SJSA1 (cell line): ENCODE measurements around the gene NEURL1. TPM values are rescaled to one million over a fixed set of nuclear protein-coding genes. Genes with fewer than 3 reads are reported as not detected.

ENCODE experiments used
- DNase-seq, 2 experiments: peaks; one replicate each; pipeline ENCODE4 v3.0.0-alpha.2; 2015 to 2020; ENCODE audit warnings: low spot score in 2 of 2, low read depth in 1 of 2
- H3K27ac ChIP-seq: fragments of 250-450 bp; sonication (Bioruptor Pico); 2 replicates; pipeline ENCODE4 v1.5.1; 2020; ENCODE audit warnings: mild to moderate bottlenecking, moderate library complexity
- H3K27me3 ChIP-seq: fragments of 250-450 bp; sonication (Bioruptor Pico); replicated peaks from 2 replicates; pipeline ENCODE4 v1.5.1; 2020; ENCODE audit warnings: mild to moderate bottlenecking, moderate library complexity
- H3K36me3 ChIP-seq: fragments of 250-450 bp; sonication (Bioruptor Pico); 2 replicates; pipeline ENCODE4 v1.5.1; 2020; ENCODE audit warnings: mild to moderate bottlenecking
- H3K4me1 ChIP-seq: fragments of 250-450 bp; sonication (Bioruptor Pico); replicated peaks from 2 replicates; pipeline ENCODE4 v1.6.1; 2021; ENCODE audit warnings: mild to moderate bottlenecking
- H3K4me3 ChIP-seq: fragments of 250-450 bp; sonication (Bioruptor Pico); 2 replicates; pipeline ENCODE4 v1.5.1; 2020; ENCODE audit warnings: mild to moderate bottlenecking
- H3K9me3 ChIP-seq: fragments of 250-450 bp; sonication (Bioruptor Pico); replicated peaks from 2 replicates; pipeline ENCODE4 v1.5.1; 2020; ENCODE audit warnings: mild to moderate bottlenecking
- total RNA-seq: library from RNA; depleted of rRNA; stranded (reverse); fragments of >200 nt; shearing (Covaris generic); gene quantifications from 2 replicates; pipeline ENCODE4 v1.2.3, GENCODE V29; 2014; rRNA removed

Gene NEURL1
- total RNA-seq, 1 experiment from 2014 or later, result not detected

DNA sequence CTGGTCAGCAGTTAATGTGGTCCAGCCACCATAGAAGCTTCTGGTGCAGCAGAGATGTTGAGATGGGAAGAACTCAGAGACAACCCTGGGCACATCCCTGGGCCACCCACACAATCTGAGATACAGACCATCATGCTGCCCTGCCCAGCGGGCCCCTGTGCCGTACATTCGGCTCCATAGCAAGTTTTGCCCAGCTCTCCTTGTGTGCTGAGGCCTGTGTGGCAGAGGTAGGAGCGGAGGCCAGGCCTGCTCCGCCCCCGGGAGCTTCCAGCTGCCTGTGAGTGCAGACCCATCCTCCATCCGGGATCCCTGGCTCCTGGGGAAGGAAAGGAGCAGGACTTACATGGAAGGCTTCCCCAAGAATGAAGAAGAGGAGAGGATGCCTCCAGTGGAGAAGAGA lies 140.3 kb downstream of the NEURL1 start:
- H3K4me3 ChIP-seq, result no peak overlapping the region
- H3K27ac ChIP-seq, result no peak overlapping the region
- no peak for DNase-seq
- peaks cover 47% of the 10 kb centered on the region for H3K36me3 ChIP-seq
- no peaks in the 10 kb centered on the region for H3K4me1 ChIP-seq
- no peaks in the 10 kb centered on the region for H3K27me3 ChIP-seq
- no peaks in the 10 kb centered on the region for H3K9me3 ChIP-seq

DNA sequence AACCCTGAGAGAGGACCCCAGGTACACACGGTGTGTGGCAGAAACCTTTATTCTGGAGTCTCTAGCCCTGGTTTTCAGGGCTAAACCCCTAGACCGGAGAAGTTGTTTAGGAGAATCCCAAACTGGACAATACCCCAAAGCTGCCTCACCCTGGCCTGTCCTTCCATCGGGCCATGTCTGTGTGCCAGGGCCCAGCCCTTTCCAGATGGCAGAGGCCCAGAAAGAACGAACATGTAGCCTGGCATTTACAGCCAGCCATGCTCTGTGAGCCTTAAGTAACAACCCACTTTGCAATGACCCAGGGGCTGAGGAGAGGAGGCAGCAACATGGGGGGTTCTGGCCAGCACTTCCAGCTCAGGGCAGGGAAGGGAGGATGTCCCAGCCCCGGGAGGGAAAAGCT lies 142.1 kb downstream of the NEURL1 start:
- Histone ChIP-seq H3K4me3 (no peak overlapping the region), H3K27me3 (no peaks in the 10 kb centered on the region), H3K36me3 (peaks cover 49% of the 10 kb centered on the region), H3K9me3 (no peaks in the 10 kb centered on the region), H3K27ac (no peak overlapping the region), H3K4me1 (no peaks in the 10 kb centered on the region)
- DNase-seq, result no peak

DNA sequence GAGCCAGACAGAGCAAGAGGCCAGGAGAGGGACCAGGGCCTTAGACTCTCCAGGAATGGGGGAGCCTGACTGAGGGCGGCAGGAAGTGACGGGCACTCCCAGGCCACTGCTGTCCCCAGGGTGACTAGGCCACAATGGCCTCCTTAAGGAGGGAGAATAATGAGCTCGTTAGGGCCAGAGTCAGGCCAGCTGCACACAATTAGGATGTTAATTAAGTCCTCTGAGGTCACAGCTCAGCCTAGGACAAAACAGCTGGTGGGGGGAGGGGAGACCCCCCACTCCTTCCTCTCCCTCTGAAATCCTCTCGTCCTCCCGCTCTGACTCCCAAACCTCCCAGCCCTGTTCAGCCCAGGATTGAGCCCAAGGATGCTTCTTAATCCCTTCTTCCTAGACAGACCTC lies 143.0 kb downstream of the NEURL1 start:
- Histone ChIP-seq H3K4me3 (no peak overlapping the region), H3K27me3 (no peaks in the 10 kb centered on the region), H3K4me1 (no peaks in the 10 kb centered on the region), H3K9me3 (no peaks in the 10 kb centered on the region), H3K27ac (no peak overlapping the region), H3K36me3 (peaks cover 46% of the 10 kb centered on the region)
- no peak for DNase-seq

DNA sequence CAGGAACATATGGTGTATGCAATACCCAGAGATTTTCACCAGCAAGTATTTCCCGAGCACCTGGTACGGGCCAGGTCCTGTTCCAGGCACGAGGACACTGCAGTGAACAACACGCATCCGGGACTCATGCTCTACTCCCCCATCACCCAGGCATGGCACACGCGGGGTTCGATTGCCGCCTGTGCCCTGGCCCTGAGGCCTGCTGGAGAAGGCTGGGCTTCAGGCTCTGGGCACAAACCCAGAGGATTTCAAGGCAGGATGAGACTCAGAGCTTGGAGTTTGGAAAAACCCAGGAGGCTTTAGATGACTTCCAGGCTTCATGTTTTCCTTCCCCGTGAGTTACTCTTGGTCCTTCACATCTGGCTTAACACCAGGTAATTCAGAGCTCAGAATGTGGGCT lies 143.5 kb downstream of the NEURL1 start:
- no peak for DNase-seq
- H3K9me3 ChIP-seq, result no peaks in the 10 kb centered on the region
- H3K4me3 ChIP-seq, result no peak overlapping the region
- no peaks in the 10 kb centered on the region for H3K4me1 ChIP-seq
- H3K27ac ChIP-seq, result no peak overlapping the region
- no peaks in the 10 kb centered on the region for H3K27me3 ChIP-seq
- H3K36me3 ChIP-seq, result peaks cover 42% of the 10 kb centered on the region

DNA sequence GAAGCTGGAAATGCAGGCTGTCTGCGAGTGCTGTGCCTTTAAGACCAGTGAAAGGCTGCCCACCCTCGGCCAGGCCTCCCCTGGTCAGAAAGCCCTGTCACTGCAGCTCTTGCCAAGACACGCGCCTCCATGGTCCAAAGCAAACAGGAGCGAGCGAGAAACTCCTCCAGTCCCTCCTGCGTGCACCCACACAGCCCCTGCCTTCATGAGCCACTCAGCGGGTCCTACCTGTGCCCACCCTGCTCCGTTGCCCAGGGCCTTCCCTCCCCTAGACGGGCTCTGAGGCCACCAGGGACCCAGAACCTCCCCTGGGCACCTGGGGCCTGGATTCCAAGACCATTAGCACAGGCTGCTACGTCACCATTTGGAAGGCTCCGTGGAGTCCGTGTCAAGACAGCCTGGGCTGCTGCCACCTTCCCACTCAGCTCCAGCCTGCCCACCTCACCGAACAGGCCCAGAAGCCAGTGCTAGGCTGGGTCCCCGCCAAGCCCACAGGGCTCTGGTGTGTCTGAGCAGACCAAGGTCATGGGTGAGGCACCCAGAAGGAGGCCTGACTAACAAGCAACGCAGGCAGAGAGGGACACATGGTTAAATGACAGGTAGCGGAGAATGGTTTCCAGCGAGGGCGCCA lies 144.5 kb downstream of the NEURL1 start:
- Histone ChIP-seq H3K4me1 (no peaks in the 10 kb centered on the region), H3K9me3 (no peaks in the 10 kb centered on the region), H3K4me3 (no peak overlapping the region), H3K27me3 (no peaks in the 10 kb centered on the region), H3K36me3 (peaks cover 38% of the 10 kb centered on the region), H3K27ac (no peak overlapping the region)
- DNase-seq, result no peak

DNA sequence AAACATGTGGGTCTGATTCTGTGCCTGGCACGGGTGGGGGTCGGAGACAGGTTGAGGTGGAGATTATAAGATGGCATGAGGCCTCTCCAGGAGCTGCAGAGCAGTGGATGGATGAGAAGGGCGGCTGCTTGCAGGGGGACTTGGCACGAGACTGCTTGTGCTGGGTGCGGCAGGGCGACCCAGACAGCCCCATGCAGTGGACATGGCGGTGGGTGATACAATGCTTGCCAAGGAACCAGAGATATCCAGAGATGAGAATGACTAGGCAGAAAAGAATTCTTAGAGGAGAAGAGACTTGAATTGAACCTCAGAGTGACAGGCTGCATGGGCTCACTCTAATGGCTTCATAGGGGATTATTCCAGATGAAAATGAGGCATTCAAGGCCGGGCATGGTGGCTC lies 145.4 kb downstream of the NEURL1 start:
- Histone ChIP-seq H3K27me3 (no peaks in the 10 kb centered on the region), H3K27ac (no peak overlapping the region), H3K9me3 (no peaks in the 10 kb centered on the region), H3K4me1 (no peaks in the 10 kb centered on the region), H3K36me3 (peaks cover 45% of the 10 kb centered on the region), H3K4me3 (no peak overlapping the region)
- DNase-seq, result no peak

DNA sequence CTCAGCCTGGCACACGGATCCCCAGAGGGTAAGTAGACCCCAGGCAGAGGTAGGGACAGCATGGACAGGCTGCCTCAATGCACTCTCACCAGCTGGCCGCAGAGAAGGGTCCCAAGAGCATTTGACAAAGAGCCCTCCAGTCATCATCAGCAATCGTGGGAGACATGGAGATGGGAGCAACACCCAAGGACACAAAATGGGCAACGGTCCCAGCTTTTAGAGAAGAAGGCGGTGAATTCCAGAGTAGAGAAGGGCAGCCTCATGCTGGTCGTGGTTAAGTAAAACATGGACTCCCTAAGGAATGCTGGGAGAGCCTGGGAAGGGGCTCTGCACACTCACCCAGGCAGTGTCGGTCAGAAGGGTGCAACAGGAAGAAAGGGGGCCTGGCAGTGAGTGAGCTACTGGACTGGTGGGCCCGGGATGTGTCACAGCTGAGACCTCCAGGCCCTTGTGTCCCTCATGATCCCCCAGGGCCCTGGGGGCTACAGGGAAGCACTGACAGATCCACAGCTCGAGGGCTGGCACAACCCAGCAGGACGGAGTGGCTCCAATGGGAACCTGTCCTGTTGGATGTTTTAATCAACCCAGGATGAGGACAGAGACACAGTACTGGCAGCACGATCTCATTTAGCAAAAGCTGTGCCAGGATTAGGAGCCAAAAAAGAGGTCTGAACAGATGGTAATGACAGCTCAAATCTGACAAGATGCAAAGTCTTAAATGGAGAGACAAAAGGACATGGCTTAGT lies 147.1 kb downstream of the NEURL1 start:
- Histone ChIP-seq H3K27ac (no peak overlapping the region), H3K27me3 (no peaks in the 10 kb centered on the region), H3K9me3 (no peaks in the 10 kb centered on the region), H3K36me3 (peaks cover 41% of the 10 kb centered on the region), H3K4me1 (peaks cover 9% of the 10 kb centered on the region), H3K4me3 (no peak overlapping the region)
- DNase-seq, result no peak

DNA sequence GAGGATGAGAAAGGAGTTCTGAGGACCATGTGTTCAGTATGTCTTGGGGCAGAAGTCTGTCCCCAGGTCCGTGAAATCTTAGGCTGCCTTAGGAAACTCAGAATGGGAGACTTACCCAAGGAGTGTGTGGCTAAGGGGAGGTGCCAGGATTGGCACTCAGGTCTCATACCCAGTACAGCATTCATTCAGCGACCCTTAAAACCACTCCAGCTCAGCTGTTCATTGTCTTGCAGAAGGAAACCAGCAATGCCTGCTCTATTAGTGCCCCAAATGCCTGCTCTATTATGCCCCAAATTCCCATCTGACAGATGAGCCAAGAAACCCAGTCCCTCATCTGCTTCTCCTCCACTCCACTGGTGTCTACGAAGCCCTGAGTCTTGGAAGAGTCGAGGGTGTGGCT lies 147.8 kb downstream of the NEURL1 start:
- DNase-seq, result no peak
- peaks cover 16% of the 10 kb centered on the region for H3K4me1 ChIP-seq
- no peaks in the 10 kb centered on the region for H3K9me3 ChIP-seq
- peaks cover 43% of the 10 kb centered on the region for H3K36me3 ChIP-seq
- H3K27ac ChIP-seq, result no peak overlapping the region
- no peak overlapping the region for H3K4me3 ChIP-seq
- no peaks in the 10 kb centered on the region for H3K27me3 ChIP-seq

Other genes starting within 250 kb of the NEURL1 start
- gene RPEL1, start 247.8 kb upstream of the NEURL1 start, total RNA-seq, result 0.13 TPM in 1 of 2 replicates, not detected in the other
- 0.42 and 1.7 TPM in 2 replicates for gene INA, start 216.6 kb upstream of the NEURL1 start, total RNA-seq
- gene PCGF6, start 142.6 kb upstream of the NEURL1 start, total RNA-seq, result 36.9 and 41.8 TPM in 2 replicates
- 11.1 and 12.8 TPM in 2 replicates for gene TAF5, start 125.7 kb upstream of the NEURL1 start, total RNA-seq
- 457 and 813 TPM in 2 replicates for gene ATP5MK, start 97.2 kb upstream of the NEURL1 start, total RNA-seq
- 17.1 and 25.8 TPM in 2 replicates for gene PDCD11, start 97.1 kb upstream of the NEURL1 start, total RNA-seq
- not detected in 2 replicates for gene CALHM2, start 41.3 kb upstream of the NEURL1 start, total RNA-seq
- not detected in 2 replicates for gene CALHM1, start 34.8 kb upstream of the NEURL1 start, total RNA-seq
- gene CALHM3, start 14.5 kb upstream of the NEURL1 start, total RNA-seq, result not detected in 2 replicates